Esophagus squamous epithelium (tissue), 5 donors: ENCODE data around the gene VPS45. TPM values are rescaled to one million over a fixed set of nuclear protein-coding genes. Genes with fewer than 3 reads are reported as not detected.
A peak's percentile ranks its signal among the peaks of the same experiment; 100 is the strongest.

ENCODE experiments used
- DNase-seq: peaks from one replicate; lab custom pipeline; 2025; lab: John Stamatoyannopoulos, UW
- H3K27ac ChIP-seq, 4 donors: fragments of 200-600 bp; sonication (generic); one replicate each; pipeline ENCODE4 v1.5.1; 2016 to 2019; ENCODE audit warnings: mild to moderate bottlenecking in 1 of 4
- H3K27me3 ChIP-seq, 4 donors: fragments of 200-600 bp; sonication (generic); 1 replicate in 3 of 4; 2 replicates in 1 of 4; pipeline versions ENCODE4 v1.5.1 to v1.6.0; 2017 to 2021; ENCODE audit warnings: antibody characterized with exemption in 1 of 4
- H3K36me3 ChIP-seq, 3 donors: fragments of 200-600 bp; sonication (generic); one replicate each; pipeline ENCODE4 v1.5.1; 2016 to 2019
- H3K4me1 ChIP-seq, 3 donors: fragments of 200-600 bp; sonication (generic); one replicate each; pipeline ENCODE4 v1.5.1; 2017 to 2019
- H3K4me3 ChIP-seq, 4 donors: fragments of 200-600 bp; sonication (generic); 1 replicate in 3 of 4; 2 replicates in 1 of 4; pipeline ENCODE4 v1.5.1; 2016 to 2019; ENCODE audit warnings: mild to moderate bottlenecking in 2 of 4, moderate library complexity in 1 of 4
- H3K9me3 ChIP-seq, 3 donors: fragments of 200-600 bp; sonication (generic); one replicate each; pipeline ENCODE4 v1.5.1; 2016 to 2019
- CTCF ChIP-seq, 6 experiments: fragments of 450-650 bp in 4 of 6; fragments of 200-600 bp in 2 of 6; sonication (generic) in 2 of 6; IDR thresholded peaks; one replicate each; pipeline ENCODE4 v1.5.1; 2016 to 2019; ENCODE audit warnings: antibody characterized with exemption in 6 of 6, mild to moderate bottlenecking in 4 of 6, moderate library complexity in 4 of 6
- POLR2A ChIP-seq, 4 donors: fragments of 450-650 bp; IDR thresholded peaks; one replicate each; pipeline ENCODE4 v1.6.1; 2017; ENCODE audit warnings: antibody characterized with exemption in 4 of 4, mild to moderate bottlenecking in 4 of 4, moderate library complexity in 3 of 4
- WGBS, 2 donors: methylation state at CpG; one replicate each; pipeline ENCODE4 v1.1.5; 2018; 5-methylcytosine and 5-hydroxymethylcytosine counted together
- intact Hi-C: fragments of 100-400 bp; cut with DNase I; formaldehyde crosslinking; loops from one replicate; pipeline ENCODE4 v1.15.0; 2022
- total RNA-seq, 4 donors: library from RNA; depleted of rRNA; stranded (reverse); fragments of >200 nt; gene quantifications; one replicate each; pipeline ENCODE4 v1.1.0, GENCODE V29; 2016
- donor health status: DM: yes; HTN: yes; CAD: no.

Gene VPS45
- total RNA-seq, 4 donors from 2014 or later, result 23.4 to 31.7 (median 29.1) TPM

GRCh38 chr1:150146849-150147542, 79.4 kb downstream of the VPS45 start:
- TF ChIP-seq POLR2A (IDR thresholded peaks at IDR 0.05) (no peak), CTCF (IDR thresholded peaks at IDR 0.05) (no peak)
- H3K27me3 ChIP-seq, result peaks cover 0 to 18% (median 0%) of the 10 kb centered on the region in 4 donors
- H3K4me1 ChIP-seq, result peaks cover 0 to 31% (median under 1%) of the 10 kb centered on the region in 3 donors
- H3K4me3 ChIP-seq, result no peak overlapping the region
- no peak for DNase-seq
- no peak overlapping the region for H3K27ac ChIP-seq
- WGBS, 2 donors, result 86 to 88% methylated on average over 10 of the region's 10 CpGs
- intact Hi-C loops, result no loop called here
- no peaks in the 10 kb centered on the region for H3K9me3 ChIP-seq
- H3K36me3 ChIP-seq, result peaks cover 0 to 7% (median 0%) of the 10 kb centered on the region in 3 donors

- peak overlapping the region; percentile 87 to 98 (median 92) for H3K27ac ChIP-seq
- peaks cover 0 to 18% (median 0%) of the 10 kb centered on the region in 4 donors for H3K27me3 ChIP-seq
- 34 to 42% methylated on average over 8 of the region's 8 CpGs for WGBS, 2 donors
- H3K36me3 ChIP-seq, result peaks cover 0 to under 1% (median 0%) of the 10 kb centered on the region in 3 donors
- DNase-seq, result no peak
- intact Hi-C loops, result no loop called here
- TF ChIP-seq CTCF (IDR thresholded peaks at IDR 0.05) (no peak), POLR2A (IDR thresholded peaks at IDR 0.05) (no peak)
- peak overlapping the region; percentile 41 to 84 (median 71) for H3K4me3 ChIP-seq
- no peaks in the 10 kb centered on the region for H3K9me3 ChIP-seq
- peaks cover 0 to 48% (median 16%) of the 10 kb centered on the region in 3 donors for H3K4me1 ChIP-seq
Observed at GRCh38 chr1:150148837-150149270, 81.3 kb downstream of the VPS45 start.

- H3K4me1 ChIP-seq, result peaks cover 0 to 55% (median 17%) of the 10 kb centered on the region in 3 donors
- peak within 1 kb of the TSS; percentile 87 to 98 (median 92) for H3K27ac ChIP-seq
- no peak for DNase-seq
- peaks cover 0 to 7% (median 0%) of the 10 kb centered on the region in 3 donors for H3K36me3 ChIP-seq
- intact Hi-C loops, result no loop called here
- TF ChIP-seq POLR2A (IDR thresholded peaks at IDR 0.05) (peak in 2 of 4 donors; percentile 76 to 82), CTCF (IDR thresholded peaks at IDR 0.05) (no peak)
- no peaks in the 10 kb centered on the region for H3K9me3 ChIP-seq
- WGBS, 2 donors, result 0 to 1% methylated on average over 8 to 22 of the region's 89 CpGs
- H3K4me3 ChIP-seq, result peak within 1 kb of the TSS; percentile 41 to 84 (median 71)
- peaks cover 0 to 18% (median 0%) of the 10 kb centered on the region in 4 donors for H3K27me3 ChIP-seq
Observed at GRCh38 chr1:150149271-150150132, 81.9 kb downstream of the VPS45 start, which contains the start of gene PLEKHO1. Gene PLEKHO1, plus strand, starts transcription at chr1:150149916. Its CDS starts 342 bp downstream, at chr1:150150258.

GRCh38 chr1:150150133-150151021, 82.8 kb downstream of the VPS45 start:
- TF ChIP-seq POLR2A (IDR thresholded peaks at IDR 0.05) (no peak), CTCF (IDR thresholded peaks at IDR 0.05) (no peak)
- H3K4me3 ChIP-seq, result peak overlapping the region; percentile 41 to 84 (median 71)
- DNase-seq, result no peak
- peaks cover 0 to 18% (median 0%) of the 10 kb centered on the region in 4 donors for H3K27me3 ChIP-seq
- WGBS, 2 donors, result 0 to 2% methylated on average over 5 to 33 of the region's 114 CpGs
- H3K9me3 ChIP-seq, result no peaks in the 10 kb centered on the region
- H3K27ac ChIP-seq, result peak overlapping the region; percentile 87 to 98 (median 92)
- H3K4me1 ChIP-seq, result peaks cover 0 to 63% (median 21%) of the 10 kb centered on the region in 3 donors
- H3K36me3 ChIP-seq, result peaks cover 0 to 14% (median 0%) of the 10 kb centered on the region in 3 donors
- intact Hi-C loops, result no loop called here
